ENCODE results near the gene TAS2R38.
"Not testable (repeated sequence)": the region's sequence is repeated elsewhere in the genome, so short reads cannot be mapped to it uniquely, and the experiment has no call there.

Gene TAS2R38

GRCh38 chr7:141991140-141991539 lies 17.6 kb upstream of the TAS2R38 start:
- DNase-seq (ENCODE audit: low spot score), result no peak
- no peak for TF ChIP-seq CTCF (IDR thresholded peaks at IDR 0.05; ENCODE audit: extremely low read depth, missing control alignments)

- DNase-seq (ENCODE audit: low spot score), result no peak
- TF ChIP-seq CTCF (IDR thresholded peaks at IDR 0.05; ENCODE audit: extremely low read depth, missing control alignments), result no peak
Observed at GRCh38 chr7:141990011-141990725, 16.6 kb upstream of the TAS2R38 start.

GRCh38 chr7:141987803-141988202 lies 14.2 kb upstream of the TAS2R38 start:
- DNase-seq (ENCODE audit: low spot score), result not testable (repeated sequence)

- no peak for DNase-seq (ENCODE audit: low spot score)
- no peak for TF ChIP-seq CTCF (IDR thresholded peaks at IDR 0.05; ENCODE audit: extremely low read depth, missing control alignments)
Observed at GRCh38 chr7:141986923-141987322, 13.3 kb upstream of the TAS2R38 start.

- DNase-seq (ENCODE audit: low spot score), result not testable (repeated sequence)
Observed at GRCh38 chr7:141985926-141986325, 12.4 kb upstream of the TAS2R38 start.

- DNase-seq (ENCODE audit: low spot score), result no peak
- TF ChIP-seq CTCF (IDR thresholded peaks at IDR 0.05; ENCODE audit: extremely low read depth, missing control alignments), result no peak
Observed at GRCh38 chr7:141979568-141979967, 6.0 kb upstream of the TAS2R38 start.

GRCh38 chr7:141978351-141978750 lies 4.8 kb upstream of the TAS2R38 start:
- no peak for DNase-seq (ENCODE audit: low spot score)
- TF ChIP-seq CTCF (IDR thresholded peaks at IDR 0.05; ENCODE audit: extremely low read depth, missing control alignments), result no peak

- no peak for DNase-seq (ENCODE audit: low spot score)
- no peak for TF ChIP-seq CTCF (IDR thresholded peaks at IDR 0.05; ENCODE audit: extremely low read depth, missing control alignments)
Observed at GRCh38 chr7:141976524-141977245, 3.1 kb upstream of the TAS2R38 start.

Data from GM20000 (cell line).